Loucy (cell line): ENCODE data around the gene C6orf47.

Experiments
- H2AFZ ChIP-seq: fragments of 200-600 bp; sonication (generic); 2 replicates; pipeline ENCODE4 v1.6.0; 2016; ENCODE audit warnings: antibody characterized with exemption, mild to moderate bottlenecking, low read length, moderate library complexity
- H3F3A ChIP-seq: fragments of 200-600 bp; 2 replicates; pipeline ENCODE4 v1.6.0; 2016; ENCODE audit warnings: antibody characterized with exemption, low read depth, mild to moderate bottlenecking
- H3K27me3 ChIP-seq: fragments of 200-600 bp; sonication (generic); 2 replicates; pipeline ENCODE4 v1.6.1; 2014; ENCODE audit warnings: low read length, mild to moderate bottlenecking; ENCODE audit not compliant: insufficient read depth, poor library complexity, severe bottlenecking
- H3K36me3 ChIP-seq: fragments of 200-600 bp; sonication (generic); 2 replicates; pipeline ENCODE4 v1.6.1; 2016; ENCODE audit warnings: low read length; ENCODE audit not compliant: insufficient read depth
- H3K4me1 ChIP-seq: fragments of 200-600 bp; sonication (generic); 2 replicates; pipeline ENCODE4 v1.5.1; 2014; ENCODE audit warnings: low read length, mild to moderate bottlenecking; ENCODE audit not compliant: insufficient read depth, poor library complexity, severe bottlenecking
- H3K4me2 ChIP-seq: fragments of 200-600 bp; sonication (generic); 2 replicates; pipeline ENCODE4 v1.6.0; 2014; ENCODE audit warnings: antibody characterized with exemption, low read length, low read depth, mild to moderate bottlenecking; ENCODE audit not compliant: poor library complexity, severe bottlenecking
- H3K4me3 ChIP-seq: fragments of 200-600 bp; sonication (generic); 2 replicates; pipeline ENCODE4 v1.5.1; 2014; ENCODE audit warnings: low read length, mild to moderate bottlenecking, mixed read lengths; ENCODE audit not compliant: poor library complexity, severe bottlenecking
- H3K79me2 ChIP-seq: fragments of 200-600 bp; sonication (generic); 2 replicates; pipeline ENCODE4 v1.6.1; 2014; ENCODE audit warnings: low read length; ENCODE audit not compliant: insufficient read depth
- H3K9ac ChIP-seq: fragments of 200-600 bp; sonication (generic); 2 replicates; pipeline ENCODE4 v1.6.0; 2014; ENCODE audit warnings: mild to moderate bottlenecking, low read depth, low read length, moderate library complexity; ENCODE audit not compliant: poor library complexity, severe bottlenecking
- H3K9me2 ChIP-seq: fragments of 200-600 bp; sonication (generic); replicated peaks from 2 replicates; pipeline ENCODE4 v1.6.1; 2016; ENCODE audit warnings: low read depth, low read length, mixed read lengths
- H3K9me3 ChIP-seq: fragments of 200-600 bp; sonication (generic); 2 replicates; pipeline ENCODE4 v1.6.1; 2014; ENCODE audit warnings: mild to moderate bottlenecking, antibody characterized with exemption, low read length, low read depth; ENCODE audit not compliant: insufficient read depth
- H4K20me1 ChIP-seq: fragments of 200-600 bp; sonication (generic); 2 replicates; pipeline ENCODE4 v1.6.0; 2014; ENCODE audit warnings: antibody characterized with exemption, low read length, mild to moderate bottlenecking; ENCODE audit not compliant: insufficient read depth, poor library complexity, severe bottlenecking
- CTCF ChIP-seq: fragments of 200-600 bp; sonication (generic); conservative IDR thresholded peaks from 2 replicates; pipeline ENCODE4 v1.5.1; 2014; ENCODE audit warnings: mild to moderate bottlenecking, antibody characterized with exemption, low read length
- EZH2phosphoT487 ChIP-seq: fragments of 200-600 bp; IDR thresholded peaks from 2 replicates; pipeline ENCODE4 v1.6.1; 2018; ENCODE audit warnings: antibody characterized with exemption, mild to moderate bottlenecking, moderate library complexity, borderline replicate concordance

C6orf47 gene

GRCh38 chr6:31691078-31691463, 30.5 kb upstream of the C6orf47 start:
- Histone ChIP-seq H3K4me2 (no peak overlapping the region), H3K9me2 (no peaks in the 10 kb centered on the region), H4K20me1 (no peaks in the 10 kb centered on the region), H3K4me1 (no peaks in the 10 kb centered on the region), H3K27me3 (no peaks in the 10 kb centered on the region), H3K36me3 (peaks cover 91% of the 10 kb centered on the region; the same call in 1 of the 2 replicates), H3K79me2 (no peaks in the 10 kb centered on the region), H3F3A (no peaks in the 10 kb centered on the region), H3K9ac (no peak overlapping the region), H2AFZ (no peak overlapping the region), H3K4me3 (no peak overlapping the region), H3K9me3 (no peaks in the 10 kb centered on the region)
- TF ChIP-seq EZH2phosphoT487 (no peak), CTCF (no peak)

- TF ChIP-seq EZH2phosphoT487 (no peak), CTCF (no peak)
- H3K79me2 ChIP-seq, result no peaks in the 10 kb centered on the region
- H4K20me1 ChIP-seq, result no peaks in the 10 kb centered on the region
- H3K4me2 ChIP-seq, result no peak overlapping the region
- H2AFZ ChIP-seq, result no peak overlapping the region
- no peaks in the 10 kb centered on the region for H3K9me2 ChIP-seq
- H3F3A ChIP-seq, result no peaks in the 10 kb centered on the region
- H3K27me3 ChIP-seq, result no peaks in the 10 kb centered on the region
- no peak overlapping the region for H3K9ac ChIP-seq
- H3K4me1 ChIP-seq, result no peaks in the 10 kb centered on the region
- peaks cover 92% of the 10 kb centered on the region; the same call in 1 of the 2 replicates for H3K36me3 ChIP-seq
- H3K4me3 ChIP-seq, result no peak overlapping the region
- H3K9me3 ChIP-seq, result no peaks in the 10 kb centered on the region
These were observed 29.9 kb upstream of the C6orf47 start for GRCh38 chr6:31690231-31691077.

GRCh38 chr6:31689249-31690110, 28.9 kb upstream of the C6orf47 start:
- no peaks in the 10 kb centered on the region for H3K79me2 ChIP-seq
- no peaks in the 10 kb centered on the region for H3K4me1 ChIP-seq
- H3K9me2 ChIP-seq, result no peaks in the 10 kb centered on the region
- no peaks in the 10 kb centered on the region for H3K27me3 ChIP-seq
- H3K9ac ChIP-seq, result no peak overlapping the region
- no peaks in the 10 kb centered on the region for H3F3A ChIP-seq
- TF ChIP-seq CTCF (peak; percentile 69), EZH2phosphoT487 (no peak)
- no peak overlapping the region for H3K4me3 ChIP-seq
- H3K36me3 ChIP-seq, result peaks cover 83% of the 10 kb centered on the region; the same call in 1 of the 2 replicates
- H4K20me1 ChIP-seq, result no peaks in the 10 kb centered on the region
- no peaks in the 10 kb centered on the region for H3K9me3 ChIP-seq
- no peak overlapping the region for H2AFZ ChIP-seq
- no peak overlapping the region for H3K4me2 ChIP-seq
